Activated effector memory CD4-positive, alpha-beta T cell treated with anti-CD3 and anti-CD28 coated beads, Interleukin-2, amount 50 U/mL, for 16 hours (primary cell): ENCODE measurements around the gene TEKT2.

ENCODE experiments used
- DNase-seq: peaks from one replicate; pipeline ENCODE4 v3.0.0-alpha.2; 2020

TEKT2 gene, protein sequence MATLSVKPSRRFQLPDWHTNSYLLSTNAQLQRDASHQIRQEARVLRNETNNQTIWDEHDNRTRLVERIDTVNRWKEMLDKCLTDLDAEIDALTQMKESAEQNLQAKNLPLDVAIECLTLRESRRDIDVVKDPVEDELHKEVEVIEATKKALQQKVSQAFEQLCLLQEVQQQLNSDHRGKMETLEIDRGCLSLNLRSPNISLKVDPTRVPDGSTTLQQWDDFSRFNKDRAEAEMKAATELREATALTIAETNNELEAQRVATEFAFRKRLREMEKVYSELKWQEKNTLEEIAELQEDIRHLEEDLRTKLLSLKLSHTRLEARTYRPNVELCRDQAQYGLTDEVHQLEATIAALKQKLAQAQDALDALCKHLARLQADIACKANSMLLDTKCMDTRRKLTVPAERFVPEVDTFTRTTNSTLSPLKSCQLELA

DNA sequence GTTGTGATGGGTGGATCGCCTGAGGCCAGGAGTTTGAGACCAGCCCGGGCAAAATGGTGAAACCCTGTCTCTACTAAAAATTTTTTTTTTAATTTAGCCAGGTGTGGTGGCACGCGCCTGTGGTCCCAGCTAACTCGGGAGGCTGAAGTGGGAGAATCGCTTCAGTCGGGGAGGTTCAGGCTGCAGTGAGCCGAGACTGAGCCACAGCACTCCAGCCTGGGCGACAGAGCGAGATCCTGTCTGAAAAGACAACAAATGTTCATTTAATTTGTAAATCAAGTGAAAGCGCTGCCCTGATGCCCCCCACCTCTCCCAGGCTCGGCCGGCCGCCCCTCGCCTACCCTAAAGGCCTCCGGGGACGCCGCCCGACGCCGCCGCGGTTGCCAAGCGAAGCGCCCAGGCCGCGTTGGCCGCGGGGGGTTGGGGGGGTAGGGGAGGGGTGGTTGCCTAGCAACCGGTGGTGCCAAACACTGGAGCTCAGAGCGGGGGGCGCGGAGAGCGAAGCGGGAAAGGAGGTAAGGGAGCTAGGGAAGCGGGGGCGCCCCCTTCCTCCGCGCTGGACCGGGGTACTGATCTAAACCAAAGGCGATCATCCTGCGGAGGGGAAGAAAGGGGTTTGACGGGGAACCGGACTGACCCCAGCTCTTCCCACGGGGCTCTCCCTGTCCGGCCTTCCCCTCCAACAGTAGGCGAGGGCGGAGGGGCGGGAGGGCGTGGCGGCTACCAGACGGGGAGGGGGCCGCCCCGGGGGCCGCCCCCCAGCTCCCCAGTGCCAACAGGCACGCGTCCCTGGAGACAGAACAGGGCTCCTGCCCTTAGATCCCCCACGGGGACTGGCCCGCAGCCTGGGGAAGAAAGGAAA is at the start of gene TEKT2:
TSS of gene TEKT2 (plus strand) at position 460 of the 862 bp plus-strand sequence. CDS start 828 bp downstream, outside the sequence.
- DNase-seq: peak; percentile 63

DNA sequence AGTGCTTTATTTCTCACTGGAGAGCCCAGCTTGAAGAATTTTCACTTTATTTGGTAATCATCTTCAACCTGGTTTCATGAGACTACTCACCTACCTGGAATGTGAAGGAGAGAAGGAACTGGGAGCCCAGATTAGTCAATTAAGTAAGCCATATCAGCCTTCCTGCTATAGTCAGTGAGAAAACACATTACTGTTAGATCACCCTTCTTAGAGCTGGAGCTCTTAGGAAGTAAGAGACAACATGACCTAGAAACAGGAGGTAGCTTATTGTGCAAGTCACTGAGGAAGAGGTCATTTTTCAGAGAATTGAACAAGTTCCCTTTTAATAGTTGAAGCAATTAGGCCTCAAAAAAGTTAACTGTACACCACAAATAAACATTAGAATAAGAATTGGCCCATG is 49.2 kb upstream of the TEKT2 start:
- DNase-seq: no peak

DNA sequence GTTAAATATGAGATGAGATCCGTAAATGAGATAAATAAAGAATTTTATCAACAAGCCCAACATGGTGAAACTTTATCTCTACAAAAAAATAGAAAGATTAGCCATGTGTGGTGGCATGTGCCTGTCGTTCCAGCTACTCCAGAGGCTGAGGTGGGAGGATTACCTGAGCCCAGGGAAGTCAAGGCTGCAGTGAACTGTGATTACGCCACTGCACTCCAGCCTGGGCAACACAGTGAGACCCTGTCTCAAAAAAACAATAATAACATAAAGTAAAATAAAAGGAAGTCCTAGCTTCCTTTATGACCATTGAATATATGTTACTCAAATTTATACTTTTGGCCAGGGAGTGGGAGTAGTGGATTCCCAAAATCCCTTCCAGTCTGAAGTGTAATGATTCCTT is 48.7 kb upstream of the TEKT2 start:
- no peak for DNase-seq

DNA sequence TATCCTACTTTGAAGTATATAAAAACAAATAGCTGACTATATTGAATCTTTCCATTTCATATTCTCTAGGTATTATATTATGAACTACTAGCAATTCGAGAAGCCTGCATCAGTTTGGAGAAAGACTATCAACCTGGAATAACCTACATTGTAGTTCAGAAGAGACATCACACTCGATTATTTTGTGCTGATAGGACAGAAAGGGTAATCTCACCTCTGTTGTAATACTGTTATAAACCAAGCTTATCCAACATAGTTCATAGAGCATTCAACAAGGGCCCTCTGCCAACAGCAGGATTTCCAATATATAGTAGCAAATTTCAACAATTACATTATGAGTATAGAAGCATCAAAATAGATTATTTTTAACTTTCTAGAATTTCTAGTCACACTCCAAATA is 43.7 kb upstream of the TEKT2 start:
- no peak for DNase-seq

DNA sequence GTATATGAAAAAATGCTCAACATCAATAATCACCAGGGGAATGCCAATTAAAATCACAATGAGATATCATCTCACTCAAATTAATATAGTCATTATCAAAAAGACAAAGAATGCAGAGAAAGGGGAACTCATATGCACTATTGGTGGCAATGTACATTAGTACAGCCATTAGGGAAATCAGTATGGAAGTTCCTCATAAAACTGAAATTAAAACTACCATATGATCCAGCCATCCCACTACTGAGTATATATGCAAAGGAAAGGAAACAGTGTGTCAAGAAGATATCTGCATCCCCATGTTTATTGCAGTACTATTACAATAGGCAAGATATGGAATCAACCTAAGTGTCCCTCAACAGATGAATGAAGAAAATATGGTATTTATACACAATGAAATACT is 32.1 kb upstream of the TEKT2 start:
- DNase-seq: no peak

DNA sequence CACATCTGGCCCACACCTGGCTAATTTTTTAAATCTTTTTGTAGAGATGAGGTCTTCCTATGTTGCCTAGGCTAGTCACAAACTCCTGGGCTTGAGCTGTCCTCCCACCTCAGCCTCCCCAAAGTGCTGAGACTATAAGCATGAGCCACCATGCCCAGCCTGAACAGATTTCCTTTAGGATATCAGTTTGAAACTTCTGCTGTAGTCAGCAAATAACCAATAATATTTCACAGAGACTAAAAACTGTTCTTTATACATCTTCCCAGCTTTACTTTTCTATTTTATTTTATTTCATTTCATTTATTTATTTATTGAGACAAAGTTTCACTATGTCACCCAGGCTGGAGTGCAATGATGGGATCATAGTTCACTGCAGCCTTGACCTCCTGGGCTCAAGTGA is 29.9 kb upstream of the TEKT2 start:
- DNase-seq: no peak

DNA sequence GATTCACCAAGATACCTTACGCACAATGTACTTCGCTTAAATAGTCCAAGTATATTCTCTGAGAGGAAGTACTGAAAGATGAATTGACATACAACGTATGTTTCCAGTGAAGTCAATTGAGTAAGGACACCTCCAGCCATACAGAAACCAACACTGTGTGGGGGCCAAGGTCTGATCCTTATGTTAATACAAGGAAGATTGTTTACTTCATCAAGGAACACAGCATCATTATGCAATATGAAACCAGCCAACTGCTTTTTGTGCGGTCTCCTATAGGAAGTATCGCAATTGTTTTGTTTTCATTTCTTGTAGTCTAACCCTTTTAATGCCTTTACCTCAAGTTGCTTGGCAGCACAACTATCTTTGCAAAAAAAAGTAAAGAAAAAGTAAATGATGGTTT is 28.2 kb upstream of the TEKT2 start:
- no peak for DNase-seq

DNA sequence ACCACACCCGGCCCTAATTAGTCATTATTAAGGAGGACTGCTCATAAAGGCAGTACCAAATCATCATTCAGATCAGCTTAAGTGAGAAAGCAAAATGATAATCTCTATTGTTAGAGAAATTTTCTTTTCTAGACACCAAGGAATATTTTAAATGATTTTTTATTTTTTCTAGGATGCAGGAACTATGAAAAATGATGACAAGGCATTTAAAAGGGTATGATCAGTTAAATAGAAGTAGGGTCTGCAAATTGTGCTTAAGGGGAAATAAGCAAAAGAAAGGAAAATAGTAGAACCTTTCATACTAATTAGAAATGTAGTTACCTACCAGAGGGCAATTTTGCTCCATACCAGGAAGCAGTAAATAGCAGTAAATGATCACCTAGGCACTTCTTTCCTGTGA is 21.6 kb upstream of the TEKT2 start:
- no peak for DNase-seq

DNA sequence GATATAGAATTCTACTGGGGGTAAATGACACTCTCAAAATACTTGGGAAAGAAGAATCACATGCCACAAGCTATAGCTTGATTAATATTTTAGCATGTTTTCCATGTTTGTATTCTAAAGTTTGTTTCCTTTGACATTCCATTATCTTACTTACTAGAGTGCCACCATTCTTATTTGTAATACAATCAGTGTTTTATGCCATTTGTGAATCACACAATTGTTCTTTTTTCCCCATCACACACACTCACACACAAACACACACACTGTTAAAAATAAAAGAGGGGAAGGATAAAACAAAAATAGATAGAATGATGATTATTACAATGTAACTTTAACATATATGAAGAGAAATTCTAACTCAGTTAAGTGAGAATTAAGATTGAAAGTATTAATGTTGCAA is 16.0 kb upstream of the TEKT2 start:
- no peak for DNase-seq

DNA sequence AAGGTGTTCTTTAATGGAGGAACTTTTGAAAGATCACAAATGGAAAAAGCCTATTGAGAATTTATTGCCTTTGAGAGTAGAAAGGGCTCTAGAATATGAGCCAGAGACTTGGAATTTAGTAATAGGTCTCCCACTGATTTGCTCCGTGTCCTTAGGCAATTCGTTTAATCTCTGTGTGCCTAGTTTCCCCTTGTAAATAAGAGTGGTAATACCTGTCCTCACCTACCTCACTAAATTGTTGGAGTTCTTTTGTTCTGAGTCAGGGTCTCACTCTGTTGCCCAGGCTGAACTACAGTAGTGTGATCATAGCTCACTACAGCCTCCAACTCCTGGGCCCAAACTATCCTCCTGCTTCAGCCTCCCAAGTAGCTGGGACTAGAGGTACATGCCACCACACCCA is 15.0 kb upstream of the TEKT2 start:
- no peak for DNase-seq

DNA sequence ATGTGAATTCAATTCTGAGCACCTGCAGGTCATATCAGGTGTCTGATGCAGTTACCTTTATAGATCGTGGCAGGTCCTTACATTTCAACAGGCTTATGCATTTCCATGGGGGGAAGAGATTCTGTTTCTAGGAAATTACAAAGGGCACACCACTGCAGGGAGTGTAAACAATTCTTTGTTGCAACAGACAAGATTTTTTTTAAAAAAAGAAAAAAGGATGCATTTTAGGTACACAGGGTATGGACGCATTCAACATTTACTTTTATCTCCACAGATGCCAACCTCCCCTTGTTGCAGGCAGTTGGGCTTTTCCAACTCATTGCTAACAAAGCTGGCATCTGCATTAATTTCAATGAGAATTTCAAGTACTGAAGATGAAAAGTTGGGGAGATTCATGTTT is 13.5 kb upstream of the TEKT2 start:
- no peak for DNase-seq

DNA sequence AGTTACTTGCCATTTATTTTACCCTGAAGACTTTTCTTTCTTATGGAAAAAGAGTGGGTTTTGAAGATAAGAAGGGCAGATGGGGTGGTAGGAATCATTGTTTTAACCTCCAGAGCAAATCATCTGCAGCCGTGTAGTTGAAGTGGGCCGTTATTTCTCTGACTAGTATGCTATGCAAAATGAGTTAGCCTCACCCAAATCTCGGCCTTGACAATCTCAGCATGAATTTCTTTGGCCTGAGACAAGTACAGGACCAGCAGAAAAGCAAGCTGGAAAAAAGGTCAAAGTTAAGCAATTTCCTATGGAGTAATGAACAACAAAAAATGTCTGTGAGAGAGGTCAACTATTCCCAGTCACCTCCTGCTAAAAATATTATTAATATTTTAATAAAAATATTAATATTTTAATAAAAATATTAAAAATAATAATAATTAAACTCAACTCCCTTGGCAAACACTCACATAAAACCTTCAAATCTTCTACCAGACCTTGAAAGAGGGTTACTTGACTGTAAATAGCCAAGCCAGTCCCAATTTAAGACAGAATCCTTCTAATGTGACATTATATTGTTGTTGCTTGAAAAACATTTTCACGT is 6.8 kb upstream of the TEKT2 start:
- DNase-seq: no peak

DNA sequence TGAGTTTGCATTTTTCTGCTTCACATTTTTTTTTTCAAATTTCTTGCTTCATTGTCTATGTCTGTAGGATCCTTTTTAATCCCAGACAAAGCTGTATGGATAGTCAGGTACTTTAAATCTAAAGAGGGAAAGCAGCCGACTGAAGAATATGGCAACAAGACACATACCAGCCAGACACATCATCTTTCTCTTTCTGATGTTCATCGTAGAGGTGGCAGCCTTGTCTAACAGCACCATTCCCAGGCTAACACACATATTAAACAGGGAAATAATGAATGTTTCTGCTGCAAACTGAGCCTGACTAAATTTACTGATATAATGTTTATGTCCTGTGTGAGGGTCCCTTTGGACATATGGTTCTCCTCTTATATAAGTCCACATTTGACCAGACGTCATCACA is 3.7 kb upstream of the TEKT2 start:
- no peak for DNase-seq

DNA sequence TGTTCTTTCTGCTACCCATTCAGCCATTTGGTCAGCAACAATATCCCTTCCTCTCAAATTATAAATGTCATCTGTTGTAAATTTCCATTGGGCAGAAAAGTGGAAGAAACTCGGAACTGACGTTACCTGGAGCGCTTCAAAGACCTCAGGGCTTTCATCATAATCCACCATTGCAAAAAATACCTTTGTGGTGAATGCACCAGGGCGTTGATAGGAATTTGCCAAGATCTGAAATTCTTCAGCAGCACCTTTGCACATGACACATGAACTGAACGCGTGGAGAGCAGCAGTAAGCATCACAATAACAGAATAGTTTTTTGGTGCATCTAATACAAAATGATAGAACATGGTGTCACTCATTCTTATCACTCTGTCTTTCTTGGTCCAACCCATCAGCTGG is 3.1 kb upstream of the TEKT2 start:
- no peak for DNase-seq

DNA sequence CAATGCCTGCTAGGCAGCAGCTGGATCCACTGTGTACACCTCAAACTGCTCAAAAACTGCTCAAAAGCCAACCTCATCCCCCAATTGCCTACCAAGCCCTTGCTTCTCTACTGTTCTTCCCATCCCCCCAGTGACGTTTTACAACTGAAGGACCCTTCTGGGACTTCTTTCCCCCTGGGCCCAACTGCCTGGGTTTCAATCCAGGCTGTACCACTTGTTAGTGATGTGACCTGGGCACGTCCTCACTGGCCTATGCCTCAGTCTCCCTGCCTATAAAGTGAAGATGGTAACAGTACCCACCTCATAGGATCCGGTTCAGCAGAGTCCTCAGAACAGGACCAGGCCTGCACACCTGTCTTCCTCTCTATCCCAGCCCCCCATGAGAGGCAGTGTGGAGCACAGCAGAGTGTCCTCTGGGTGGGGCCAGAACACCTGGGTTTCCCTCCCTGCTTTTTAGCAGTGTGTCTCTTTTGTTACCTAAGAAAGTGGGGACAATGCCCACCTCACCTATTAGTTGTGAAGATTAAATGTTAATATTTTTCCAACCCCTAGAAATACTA is 1.9 kb upstream of the TEKT2 start:
- DNase-seq: no peak

DNA sequence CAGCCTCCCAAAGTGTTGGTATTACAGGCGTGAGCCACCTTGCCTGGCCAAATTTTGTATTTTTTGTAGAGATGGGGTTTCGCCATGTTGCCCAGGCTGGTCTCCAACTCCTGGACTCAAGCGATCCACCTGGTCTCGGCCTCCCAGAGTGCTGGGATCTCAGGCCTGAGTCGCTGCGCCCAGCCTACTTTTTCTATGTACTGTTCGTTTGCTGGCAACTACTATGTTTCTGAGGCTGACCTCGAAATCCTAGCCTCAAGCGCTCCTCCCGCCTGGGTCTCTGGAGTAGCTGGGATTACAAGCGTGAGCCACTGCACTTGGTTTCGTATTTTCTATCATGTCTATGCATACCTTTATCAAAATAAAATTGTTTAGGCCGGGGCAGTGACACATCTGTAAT is 675 bp upstream of the TEKT2 start:
- DNase-seq: no peak

DNA sequence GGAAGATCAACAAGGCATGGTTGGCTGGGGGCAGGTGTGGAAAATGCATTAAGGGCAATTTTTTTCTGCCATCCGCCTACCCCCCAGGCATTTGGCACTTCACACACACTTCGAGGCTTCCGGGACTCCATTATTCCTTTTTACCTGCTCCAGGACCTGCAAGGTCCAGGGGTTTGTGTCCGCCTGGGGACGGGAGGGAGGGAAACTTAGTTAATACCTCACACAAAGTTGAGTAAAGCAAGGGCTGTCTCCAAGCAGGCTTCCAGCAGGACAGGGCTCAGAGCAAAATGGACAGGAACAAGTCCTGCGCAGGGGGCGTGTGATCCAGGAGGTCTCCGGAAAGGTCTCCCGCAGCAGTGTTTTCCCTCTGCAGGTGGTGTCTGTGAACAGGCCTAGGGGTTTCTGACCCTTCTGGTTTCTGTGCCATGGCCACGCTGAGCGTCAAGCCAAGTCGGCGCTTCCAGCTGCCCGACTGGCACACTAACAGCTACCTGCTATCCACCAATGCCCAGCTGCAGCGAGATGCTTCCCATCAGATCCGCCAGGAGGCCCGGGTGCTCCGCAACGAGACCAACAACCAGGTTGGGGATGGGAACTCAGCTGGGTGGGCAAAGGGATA is 712 bp downstream of the TEKT2 start:
- DNase-seq: peak; percentile 60

DNA sequence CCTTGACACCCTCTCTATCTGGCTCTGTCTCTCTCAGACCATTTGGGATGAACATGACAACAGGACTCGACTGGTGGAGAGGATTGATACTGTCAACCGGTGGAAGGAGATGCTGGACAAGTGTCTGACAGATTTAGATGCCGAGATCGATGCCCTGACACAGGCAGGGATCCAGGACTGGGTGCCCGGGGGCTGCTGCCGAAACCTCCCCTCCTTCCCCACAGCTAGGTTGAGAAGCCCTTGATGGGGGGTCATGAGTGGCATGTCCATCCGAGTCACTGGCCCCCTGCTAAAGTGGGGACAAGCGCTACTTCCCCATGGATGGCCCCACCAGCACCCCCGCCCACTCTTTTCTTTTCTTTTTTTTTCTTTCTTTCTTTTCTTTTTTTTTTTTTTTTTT is 1.2 kb downstream of the TEKT2 start:
- DNase-seq: no peak

DNA sequence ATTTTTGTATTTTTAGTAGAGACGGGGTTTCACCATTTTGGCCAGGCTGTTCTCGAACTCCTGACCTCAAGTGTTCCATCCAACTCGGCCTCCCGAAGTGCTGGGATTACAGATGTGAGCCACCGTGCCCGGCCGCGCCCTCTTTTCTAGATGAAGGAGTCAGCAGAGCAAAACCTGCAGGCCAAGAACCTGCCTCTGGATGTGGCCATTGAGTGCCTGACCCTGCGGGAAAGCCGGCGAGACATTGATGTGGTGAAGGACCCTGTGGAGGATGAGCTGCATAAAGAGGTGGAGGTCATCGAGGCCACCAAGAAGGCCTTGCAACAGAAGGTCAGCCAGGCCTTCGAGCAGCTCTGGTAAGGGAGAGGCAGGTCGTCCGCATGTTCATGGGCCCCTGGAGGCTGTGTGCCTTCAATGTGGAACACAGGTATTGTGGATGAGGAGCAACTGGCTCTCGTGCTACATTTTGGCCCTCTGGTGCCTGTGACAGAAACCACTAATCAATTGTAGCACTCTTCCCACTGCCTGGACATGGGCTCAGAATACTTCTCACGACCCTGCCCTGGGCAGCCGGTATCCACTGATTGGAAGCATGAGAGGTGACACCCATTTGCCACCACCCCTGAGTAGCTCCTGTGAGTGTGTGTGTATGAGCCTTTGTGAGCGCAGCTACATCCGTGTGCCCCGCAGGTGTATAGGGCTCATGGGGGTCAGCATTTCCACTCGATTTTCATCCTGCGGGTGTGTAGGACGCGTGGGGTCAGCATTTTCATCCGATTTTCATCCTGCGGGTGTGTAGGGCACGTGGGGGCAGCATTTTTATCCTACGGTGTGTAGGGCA is 2.0 kb downstream of the TEKT2 start:
- DNase-seq: peak; percentile 59

DNA sequence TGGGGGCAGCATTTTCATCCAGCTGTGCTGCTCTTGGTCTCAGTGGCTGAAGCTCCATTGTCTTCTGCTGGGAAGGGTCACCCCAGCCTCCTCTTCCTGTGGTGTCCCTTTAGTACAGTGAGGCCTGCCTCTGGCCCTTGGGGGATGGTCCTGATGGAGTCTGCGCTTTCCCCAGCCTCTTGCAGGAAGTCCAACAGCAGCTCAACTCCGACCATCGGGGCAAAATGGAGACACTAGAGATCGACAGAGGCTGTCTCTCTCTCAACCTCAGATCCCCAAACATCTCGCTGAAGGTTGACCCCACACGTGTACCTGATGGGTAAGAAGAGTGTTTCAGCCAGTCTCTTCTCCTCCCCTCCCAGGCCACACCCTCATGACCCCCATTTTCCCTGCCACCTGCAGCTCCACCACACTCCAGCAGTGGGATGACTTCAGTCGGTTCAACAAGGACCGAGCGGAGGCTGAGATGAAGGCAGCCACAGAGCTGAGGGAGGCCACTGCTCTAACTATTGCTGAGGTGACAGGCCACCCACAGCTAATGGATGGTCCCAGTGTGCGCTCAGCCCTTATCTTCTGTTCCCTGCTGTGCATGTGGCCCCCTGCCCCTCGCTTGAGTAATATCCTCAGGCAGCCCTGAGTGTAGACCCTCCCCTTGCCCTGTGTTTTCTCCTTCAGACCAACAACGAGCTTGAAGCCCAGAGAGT is 2.8 kb downstream of the TEKT2 start:
- peak; percentile 61 for DNase-seq
